A673 (cell line): ENCODE data around the gene ABCD1.
"Not testable (repeated sequence)": the region's sequence is repeated elsewhere in the genome, so short reads cannot be mapped to it uniquely, and the experiment has no call there.

ENCODE experiments used
- CTCF ChIP-seq: fragments of 300-800, 200-600 bp; sonication (generic); conservative IDR thresholded peaks from 2 replicates; pipeline ENCODE4 v1.5.1; 2017; ENCODE audit warnings: low read depth, mild to moderate bottlenecking, antibody characterized with exemption, low read length, moderate library complexity, mixed read lengths
- EZH2 ChIP-seq: fragments of 200-600 bp; sonication (generic); IDR thresholded peaks from 2 replicates; pipeline ENCODE4 v1.6.1; 2017; ENCODE audit warnings: borderline replicate concordance, low read depth, mild to moderate bottlenecking, mixed read lengths, antibody characterized with exemption, low read length; ENCODE audit not compliant: poor library complexity, severe bottlenecking

DNA sequence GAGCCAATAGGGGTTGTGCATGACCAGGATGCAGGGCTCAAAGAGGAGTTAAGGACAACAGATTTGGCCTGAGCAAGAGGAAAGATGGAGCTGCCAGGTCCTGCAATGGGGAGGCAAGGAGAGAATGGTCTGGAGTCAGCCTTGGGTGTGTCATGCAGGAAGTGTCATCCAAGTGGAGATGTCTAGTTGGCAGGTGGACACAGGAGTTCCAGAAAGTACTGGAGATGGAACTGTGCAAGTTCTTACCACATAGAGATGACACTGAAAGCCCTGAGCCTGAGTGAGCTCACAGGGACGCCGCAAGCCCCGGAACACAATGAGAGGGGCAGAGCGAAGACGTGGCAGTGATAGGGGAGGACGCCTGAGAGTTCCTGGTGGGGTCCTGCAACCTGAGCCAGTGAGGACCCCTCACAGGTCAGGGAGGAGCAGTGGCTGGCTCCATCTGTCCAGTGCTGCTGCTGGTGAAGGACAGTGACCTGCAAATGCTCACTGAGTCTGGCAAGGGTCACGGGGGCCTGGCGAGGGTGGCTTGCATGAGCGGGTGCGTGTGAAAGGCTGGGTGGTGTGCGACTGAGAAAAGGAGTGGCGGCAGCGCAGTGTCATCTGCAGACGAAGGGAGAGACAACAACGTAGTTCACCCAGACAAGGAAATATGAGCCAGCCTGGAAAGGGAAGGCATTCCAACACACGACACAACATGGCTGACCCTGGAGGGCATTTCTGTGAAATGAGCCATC is 27.5 kb upstream of the ABCD1 start:
- TF ChIP-seq CTCF, EZH2: not testable (repeated sequence)
